Gastrocnemius medialis (tissue), 4 donors: Measurements from ENCODE around the gene HGD. TPM values are rescaled to one million over a fixed set of nuclear protein-coding genes. Genes with fewer than 3 reads are reported as not detected.
"Not testable (repeated sequence)": the region's sequence is repeated elsewhere in the genome, so short reads cannot be mapped to it uniquely, and the experiment has no call there.

ENCODE experiments used
- ATAC-seq, 2 donors: fragments of 150-250 bp; one replicate each; pipeline ENCODE4 v1.9.1; 2016
- DNase-seq, 2 donors: peaks; one replicate each; pipeline ENCODE4 v3.0.0-alpha.2; 2019
- H3K27ac ChIP-seq, 4 donors: fragments of 200-600 bp; sonication (generic); 1 replicate in 1 of 4; 2 replicates in 3 of 4; pipeline ENCODE4 v1.5.1; 2016 to 2018; ENCODE audit warnings: mild to moderate bottlenecking in 2 of 4, moderate library complexity in 1 of 4
- H3K27me3 ChIP-seq, 3 donors: fragments of 200-600 bp; sonication (generic) in 2 of 3; 1 replicate in 1 of 3; 2 replicates in 2 of 3; pipeline versions ENCODE4 v1.5.1 to v1.6.0; 2016 to 2019; ENCODE audit warnings: mild to moderate bottlenecking in 1 of 3, moderate library complexity in 1 of 3
- H3K36me3 ChIP-seq, 2 donors: fragments of 200-600 bp; sonication (generic) in 1 of 2; one replicate each; pipeline ENCODE4 v1.5.1; 2017 to 2018
- H3K4me1 ChIP-seq, 2 donors: fragments of 200-600 bp; sonication (generic) in 1 of 2; one replicate each; pipeline ENCODE4 v1.5.1; 2016 to 2017; ENCODE audit warnings: mild to moderate bottlenecking in 2 of 2
- H3K4me3 ChIP-seq, 4 donors: fragments of 200-600 bp; sonication (generic) in 3 of 4; 1 replicate in 1 of 4; 2 replicates in 3 of 4; pipeline ENCODE4 v1.5.1; 2016 to 2019; ENCODE audit warnings: mild to moderate bottlenecking in 2 of 4
- H3K9me3 ChIP-seq, 3 donors: fragments of 200-600 bp; sonication (generic) in 2 of 3; 1 replicate in 1 of 3; 2 replicates in 2 of 3; pipeline ENCODE4 v1.5.1; 2016 to 2019
- CTCF ChIP-seq, 5 experiments: fragments of 450-650 bp in 3 of 5; fragments of 200-600 bp in 2 of 5; sonication (generic) in 2 of 5; IDR thresholded peaks in 4 of 5; conservative IDR thresholded peaks in 1 of 5; 1 replicate in 4 of 5; 2 replicates in 1 of 5; pipeline ENCODE4 v1.5.1; 2016 to 2019; ENCODE audit warnings: antibody characterized with exemption in 5 of 5, mild to moderate bottlenecking in 3 of 5, moderate library complexity in 3 of 5
- POLR2A ChIP-seq, 2 donors: fragments of 450-650 bp; IDR thresholded peaks; one replicate each; pipeline ENCODE4 v1.6.1; 2017; ENCODE audit warnings: antibody characterized with exemption in 2 of 2, mild to moderate bottlenecking in 2 of 2, moderate library complexity in 2 of 2
- in situ Hi-C, 4 donors: fragments of 200-750 bp; cut with MboI; loops; one replicate each; pipeline versions ENCODE4 v1.15.0 to v1.8.0; 2017; ENCODE audit warnings: low sequenced_read_pairs in 4 of 4
- intact Hi-C: fragments of 100-400 bp; cut with DNase I; formaldehyde crosslinking; loops from one replicate; pipeline ENCODE4 v1.15.1; 2023; ENCODE audit warnings: low total_unique reads
- total RNA-seq, 4 donors: library from RNA; depleted of rRNA; stranded (reverse); fragments of >200 nt; gene quantifications; one replicate each; pipeline versions ENCODE4 v1.1.0 to v1.2.3, GENCODE V29; 2016

HGD gene
- total RNA-seq, 4 donors from 2014 or later = 0.68 to 4.1 (median 1.3) TPM; not detected in 1

DNA sequence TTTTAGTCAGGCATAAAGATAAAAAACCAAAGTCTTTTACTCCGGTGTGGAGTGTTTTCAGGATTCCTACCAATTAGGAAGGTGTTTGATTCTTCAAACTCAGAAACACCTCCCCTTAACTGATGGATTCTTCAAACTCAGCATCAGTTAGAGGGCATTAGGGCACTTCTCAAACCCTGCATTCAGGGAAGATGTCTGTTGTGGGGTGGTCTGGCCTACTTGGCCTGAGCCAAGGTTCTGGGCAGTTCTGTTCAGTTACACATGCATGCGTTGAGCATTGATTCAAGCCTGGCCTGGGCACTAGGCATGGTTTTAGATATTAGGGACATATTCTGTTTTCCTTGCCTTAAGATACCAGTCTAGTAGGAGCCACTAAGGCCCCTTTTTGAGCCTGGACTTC lies 1.0 kb downstream of the HGD start:
- Histone ChIP-seq H3K9me3 (no peaks in the 10 kb centered on the region), H3K27ac (no peak overlapping the region), H3K4me3 (no peak overlapping the region), H3K4me1 (peaks cover 9 to 16% of the 10 kb centered on the region in 2 donors), H3K36me3 (no peaks in the 10 kb centered on the region), H3K27me3 (no peaks in the 10 kb centered on the region)
- in situ Hi-C loops = no loop called here
- ATAC-seq = no peak
- no peak for TF ChIP-seq POLR2A (IDR thresholded peaks at IDR 0.05)
- TF ChIP-seq CTCF (IDR thresholded peaks at IDR 0.05 in 4 of 5, conservative IDR thresholded peaks at IDR 0.05 in 1 of 5) = no peak
- DNase-seq = no peak
- intact Hi-C loops = no loop called here

DNA sequence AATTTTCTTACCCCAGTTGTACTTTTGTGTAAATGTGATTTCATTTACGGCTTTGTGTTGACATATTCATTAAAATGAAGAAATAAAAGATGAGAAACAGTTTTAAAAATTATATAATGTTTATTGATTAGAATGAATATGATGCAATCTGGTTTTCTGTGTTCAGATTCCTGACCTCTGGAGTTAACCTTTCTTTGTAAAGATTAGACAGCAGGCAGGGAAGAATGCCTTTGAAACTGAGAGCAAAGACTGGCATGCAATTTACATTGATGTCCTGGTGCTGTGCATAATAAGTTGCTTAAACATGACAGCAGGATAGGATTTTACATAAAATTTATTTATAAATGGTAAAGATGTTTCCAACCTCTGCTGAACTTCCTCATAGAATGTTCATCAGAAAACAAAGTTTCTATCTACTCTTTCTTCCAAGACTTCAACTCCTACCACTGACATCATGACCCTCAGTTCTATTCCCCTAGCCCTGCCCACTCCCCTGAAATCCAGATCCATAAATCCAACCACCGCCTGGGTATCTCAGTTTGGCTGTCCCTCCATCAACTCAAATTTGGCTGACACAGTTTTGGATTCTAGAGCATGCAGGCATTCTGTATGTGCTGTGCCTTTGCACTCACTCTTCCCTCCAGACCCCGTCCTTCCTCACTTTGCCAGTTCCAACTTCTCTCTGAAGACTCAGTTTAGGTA lies 1.7 kb downstream of the HGD start:
- no peak for DNase-seq
- no peaks in the 10 kb centered on the region for H3K27me3 ChIP-seq
- no peaks in the 10 kb centered on the region for H3K36me3 ChIP-seq
- intact Hi-C loops = no loop called here
- H3K27ac ChIP-seq = no peak overlapping the region
- no peaks in the 10 kb centered on the region for H3K9me3 ChIP-seq
- H3K4me3 ChIP-seq = no peak overlapping the region
- in situ Hi-C loops = no loop called here
- peaks cover 9 to 16% of the 10 kb centered on the region in 2 donors for H3K4me1 ChIP-seq
- no peak for TF ChIP-seq POLR2A (IDR thresholded peaks at IDR 0.05)
- no peak for TF ChIP-seq CTCF (IDR thresholded peaks at IDR 0.05 in 4 of 5, conservative IDR thresholded peaks at IDR 0.05 in 1 of 5)
- ATAC-seq = no peak

DNA sequence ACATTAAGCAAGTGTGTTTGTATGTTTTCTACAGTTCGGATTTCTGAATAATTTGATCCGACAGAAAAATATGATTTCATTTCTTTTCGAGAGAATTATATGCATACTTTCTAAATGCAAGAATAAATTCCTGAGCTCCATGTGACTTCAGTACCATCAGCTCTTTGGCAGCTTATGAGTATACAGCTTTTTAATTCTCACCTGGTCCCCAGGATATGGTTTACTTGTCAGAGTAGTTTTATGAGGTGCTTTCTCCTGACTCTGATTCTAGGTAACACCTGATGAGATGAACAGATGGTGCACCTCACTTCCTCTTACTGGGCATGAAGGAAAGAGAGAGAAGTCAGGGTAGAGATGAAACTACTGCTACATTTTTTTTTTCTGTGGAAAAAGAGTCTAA lies 3.1 kb downstream of the HGD start:
- Histone ChIP-seq H3K4me3 (peak overlapping the region in 3 of 4 donors; percentile 4 to 35 (median 26)), H3K27ac (peak overlapping the region in 1 of 4 donors; percentile 41), H3K36me3 (no peaks in the 10 kb centered on the region), H3K27me3 (no peaks in the 10 kb centered on the region), H3K9me3 (no peaks in the 10 kb centered on the region), H3K4me1 (peaks cover 9 to 16% of the 10 kb centered on the region in 2 donors)
- TF ChIP-seq POLR2A (IDR thresholded peaks at IDR 0.05) (no peak), CTCF (IDR thresholded peaks at IDR 0.05 in 4 of 5, conservative IDR thresholded peaks at IDR 0.05 in 1 of 5) (no peak)
- in situ Hi-C loops = no loop called here
- no peak for ATAC-seq
- no peak for DNase-seq
- intact Hi-C loops = no loop called here

DNA sequence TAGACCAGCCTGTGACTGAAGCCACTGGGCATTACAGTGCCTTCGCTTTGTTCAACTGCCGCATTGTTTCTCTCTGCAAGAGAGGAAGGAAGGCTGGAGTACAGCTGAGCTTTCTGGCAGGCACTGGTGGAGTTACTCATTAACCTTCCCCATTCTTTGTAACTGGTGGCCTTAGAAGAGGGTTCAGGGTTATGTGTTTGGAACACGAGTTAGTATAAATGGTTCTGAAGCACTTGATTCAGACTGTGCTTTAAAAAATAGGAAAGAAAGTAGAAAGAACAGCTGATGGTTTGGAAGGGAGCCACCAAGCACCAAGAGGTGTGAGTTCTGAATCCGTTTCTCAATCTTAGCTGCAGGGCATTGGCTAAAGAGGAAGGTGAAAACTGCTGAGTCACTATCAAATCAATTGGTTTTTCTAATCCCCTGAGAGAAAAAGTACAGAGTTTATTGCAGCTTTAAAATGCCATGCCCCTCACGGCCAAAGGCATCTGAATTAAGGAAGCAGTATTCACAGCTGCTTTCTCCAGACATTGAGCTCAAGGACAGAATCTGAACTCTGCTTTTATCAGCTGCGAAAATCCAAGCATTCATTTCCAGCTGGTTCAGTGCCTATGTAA lies 3.6 kb downstream of the HGD start:
- DNase-seq = peak in 1 of 2 donors; percentile 13
- TF ChIP-seq CTCF (IDR thresholded peaks at IDR 0.05 in 4 of 5, conservative IDR thresholded peaks at IDR 0.05 in 1 of 5) = no peak
- no peak for TF ChIP-seq POLR2A (IDR thresholded peaks at IDR 0.05)
- no peaks in the 10 kb centered on the region for H3K9me3 ChIP-seq
- peaks cover 9 to 16% of the 10 kb centered on the region in 2 donors for H3K4me1 ChIP-seq
- peak; percentile 68 to 81 for ATAC-seq
- peak overlapping the region in 2 of 4 donors; percentile 16 to 41 for H3K27ac ChIP-seq
- intact Hi-C loops = no loop called here
- in situ Hi-C loops = no loop called here
- no peaks in the 10 kb centered on the region for H3K36me3 ChIP-seq
- peak overlapping the region in 3 of 4 donors; percentile 4 to 35 (median 26) for H3K4me3 ChIP-seq
- no peaks in the 10 kb centered on the region for H3K27me3 ChIP-seq

DNA sequence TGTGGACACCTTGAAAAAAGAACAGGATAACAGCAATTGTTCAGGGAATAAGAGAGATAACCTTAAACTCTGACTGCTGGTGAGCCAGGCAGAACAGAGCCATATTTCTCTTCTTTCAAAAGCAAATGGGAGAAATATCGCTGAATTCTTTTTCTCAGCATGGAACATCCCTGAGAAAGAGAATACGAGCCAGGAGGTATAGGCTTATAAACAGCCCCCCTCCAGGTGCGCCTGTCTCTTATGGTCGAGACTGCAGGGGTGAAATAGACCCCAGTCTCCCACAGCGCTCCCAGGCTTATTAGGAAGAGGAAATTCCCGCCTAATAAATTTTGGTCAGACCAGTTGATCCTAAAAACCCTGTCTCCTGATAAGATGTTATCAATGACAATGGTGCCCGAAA lies 4.8 kb downstream of the HGD start:
- H3K27me3 ChIP-seq, H3K9me3 ChIP-seq, DNase-seq, ATAC-seq, H3K27ac ChIP-seq, H3K36me3 ChIP-seq, H3K4me3 ChIP-seq, in situ Hi-C loops, intact Hi-C loops: not testable (repeated sequence)
- peaks cover 9 to 16% of the 10 kb centered on the region in 2 donors for H3K4me1 ChIP-seq
